HepG2 (cell line): Measurements from ENCODE around the gene TMEM131. TPM values are rescaled to one million over a fixed set of nuclear protein-coding genes. Genes with fewer than 3 reads are reported as not detected.

Experiments
- CEBPB ChIP-seq: IDR thresholded peaks from 2 replicates; pipeline ENCODE4 v1.6.1; 2011; ENCODE audit warnings: low read depth, low read length, improper control_type of control experiment, borderline replicate concordance
- JUND ChIP-seq: sonication (generic); formaldehyde crosslinking; IDR thresholded peaks from 2 replicates; pipeline ENCODE4 v1.8.0; 2022; ENCODE audit warnings: mild to moderate bottlenecking, missing genetic modification reagents
- MIXL1 ChIP-seq: IDR thresholded peaks from 2 replicates; pipeline ENCODE4 v1.6.1; 2016
- SOX6 ChIP-seq, 2 experiments: fragments of 450-650 bp in 1 of 2; sonication (generic) in 1 of 2; formaldehyde crosslinking in 1 of 2; IDR thresholded peaks; 2 replicates each; pipeline versions ENCODE4 v1.4.0 to v1.6.1; 2017 to 2020; ENCODE audit warnings: antibody characterized with exemption in 1 of 2, mild to moderate bottlenecking in 1 of 2, missing genetic modification reagents in 1 of 2
- ZKSCAN8 ChIP-seq: IDR thresholded peaks from 2 replicates; pipeline ENCODE4 v1.6.1; 2016; ENCODE audit warnings: borderline replicate concordance, missing genetic modification reagents, missing compliant biosample characterization
- ZMYM2 ChIP-seq: sonication (generic); formaldehyde crosslinking; IDR thresholded peaks from 2 replicates; pipeline ENCODE4 v1.8.0; 2022; ENCODE audit warnings: mild to moderate bottlenecking, missing genetic modification reagents
- ZNF75D ChIP-seq: sonication (generic); formaldehyde crosslinking; IDR thresholded peaks from 2 replicates; pipeline ENCODE4 v1.8.1; 2023; ENCODE audit warnings: missing genetic modification reagents, mild to moderate bottlenecking, borderline replicate concordance
- polyA plus RNA-seq, 8 experiments: library from polyadenylated mRNA; depleted of rRNA in 3 of 8; stranded (reverse) in 7 of 8; unstranded in 1 of 8; fragments of >200 nt; fragmentation: Illumina TruSeq in 4 of 8; extraction: Trizol in 4 of 8; gene quantifications; 2 replicates each; pipeline versions ENCODE4 v1.2.1 to v1.2.3, GENCODE V29; 2011 to 2016; ENCODE audit warnings: low read depth in 4 of 8, missing spikeins in 1 of 8, mixed read lengths in 1 of 8; ENCODE audit not compliant: insufficient read depth in 1 of 8
- total RNA-seq, 5 experiments: library from RNA; depleted of rRNA; stranded (reverse); fragments of >200 nt; fragmentation: Illumina TruSeq; extraction: Trizol; gene quantifications; 2 replicates each; pipeline ENCODE4 v1.2.3, GENCODE V29; 2016; ENCODE audit warnings: low read depth in 1 of 5
- TF ChIP-seq, protein P1 (sequence below): sonication (generic); formaldehyde crosslinking; IDR thresholded peaks from 2 replicates; pipeline ENCODE4 v1.4.0; 2020; ENCODE audit warnings: low read depth, missing genetic modification reagents
- TF ChIP-seq, protein P2 (sequence below): sonication (generic); formaldehyde crosslinking; IDR thresholded peaks from 2 replicates; pipeline ENCODE4 v1.5.0; 2020; ENCODE audit warnings: missing genetic modification reagents, mild to moderate bottlenecking, borderline replicate concordance

TMEM131 gene
- total and polyA plus RNA-seq, 2 of the 13 experiments (the other 11 are each of a cell fraction or from before 2014, with no cell fraction given) = 17.9 to 19.5 TPM

DNA sequence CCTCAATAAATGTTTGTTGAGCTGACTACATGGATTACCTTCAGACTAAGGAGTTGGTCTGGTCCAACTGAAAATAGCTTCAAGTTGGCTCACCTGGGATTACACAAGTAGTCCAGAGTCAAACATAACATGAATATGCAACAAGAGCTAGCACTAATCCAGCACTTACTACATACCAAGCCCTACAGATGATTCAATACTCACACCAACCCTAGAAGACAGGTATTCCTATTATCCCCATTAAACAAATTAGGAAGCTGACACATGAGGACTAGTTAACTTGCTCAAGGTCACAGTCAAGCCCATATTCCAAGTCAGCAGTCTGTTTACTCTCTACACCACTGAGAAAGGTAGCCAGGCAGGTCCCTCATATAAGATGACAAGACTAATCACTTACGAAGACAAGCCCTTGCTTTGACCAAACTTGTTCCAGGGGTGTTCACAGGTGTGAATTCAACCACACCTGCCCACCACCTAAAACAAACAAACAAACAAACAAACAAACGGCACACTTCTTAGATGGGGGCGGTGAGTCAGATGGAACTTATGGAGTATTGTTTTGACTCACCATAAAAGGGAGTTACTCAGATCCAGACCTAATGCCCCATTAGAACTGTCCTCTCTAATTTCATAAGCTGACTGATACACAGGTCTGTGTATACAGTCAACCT, 29.1 kb downstream of the TMEM131 start (continued):
- TF ChIP-seq CEBPB (peak; percentile 40; the same call in 1 of the 2 replicates), SOX6 (IDR thresholded peaks at IDR 0.05) (no peak), SOX6 (CRISPR knock-in tag; IDR thresholded peaks at IDR 0.05) (peak; percentile 19; the same call in 1 of the 2 replicates), MIXL1 (CRISPR knock-in tag) (no peak), JUND (CRISPR knock-in tag) (0 out of 2 replicates have a peak, but pooled peaks have one; percentile 14), ZNF75D (no peak), ZMYM2 (CRISPR knock-in tag) (no peak), ZKSCAN8 (CRISPR knock-in tag) (no peak)
- TF ChIP-seq, protein P1, sequence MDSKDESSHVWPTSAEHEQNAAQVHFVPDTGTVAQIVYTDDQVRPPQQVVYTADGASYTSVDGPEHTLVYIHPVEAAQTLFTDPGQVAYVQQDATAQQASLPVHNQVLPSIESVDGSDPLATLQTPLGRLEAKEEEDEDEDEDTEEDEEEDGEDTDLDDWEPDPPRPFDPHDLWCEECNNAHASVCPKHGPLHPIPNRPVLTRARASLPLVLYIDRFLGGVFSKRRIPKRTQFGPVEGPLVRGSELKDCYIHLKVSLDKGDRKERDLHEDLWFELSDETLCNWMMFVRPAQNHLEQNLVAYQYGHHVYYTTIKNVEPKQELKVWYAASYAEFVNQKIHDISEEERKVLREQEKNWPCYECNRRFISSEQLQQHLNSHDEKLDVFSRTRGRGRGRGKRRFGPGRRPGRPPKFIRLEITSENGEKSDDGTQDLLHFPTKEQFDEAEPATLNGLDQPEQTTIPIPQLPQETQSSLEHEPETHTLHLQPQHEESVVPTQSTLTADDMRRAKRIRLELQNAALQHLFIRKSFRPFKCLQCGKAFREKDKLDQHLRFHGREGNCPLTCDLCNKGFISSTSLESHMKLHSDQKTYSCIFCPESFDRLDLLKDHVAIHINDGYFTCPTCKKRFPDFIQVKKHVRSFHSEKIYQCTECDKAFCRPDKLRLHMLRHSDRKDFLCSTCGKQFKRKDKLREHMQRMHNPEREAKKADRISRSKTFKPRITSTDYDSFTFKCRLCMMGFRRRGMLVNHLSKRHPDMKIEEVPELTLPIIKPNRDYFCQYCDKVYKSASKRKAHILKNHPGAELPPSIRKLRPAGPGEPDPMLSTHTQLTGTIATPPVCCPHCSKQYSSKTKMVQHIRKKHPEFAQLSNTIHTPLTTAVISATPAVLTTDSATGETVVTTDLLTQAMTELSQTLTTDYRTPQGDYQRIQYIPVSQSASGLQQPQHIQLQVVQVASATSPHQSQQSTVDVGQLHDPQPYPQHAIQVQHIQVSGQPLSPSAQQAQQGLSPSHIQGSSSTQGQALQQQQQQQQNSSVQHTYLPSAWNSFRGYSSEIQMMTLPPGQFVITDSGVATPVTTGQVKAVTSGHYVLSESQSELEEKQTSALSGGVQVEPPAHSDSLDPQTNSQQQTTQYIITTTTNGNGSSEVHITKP (CRISPR knock-in tag) = peak; percentile 67; the same call in 1 of the 2 replicates
- TF ChIP-seq, protein P2, sequence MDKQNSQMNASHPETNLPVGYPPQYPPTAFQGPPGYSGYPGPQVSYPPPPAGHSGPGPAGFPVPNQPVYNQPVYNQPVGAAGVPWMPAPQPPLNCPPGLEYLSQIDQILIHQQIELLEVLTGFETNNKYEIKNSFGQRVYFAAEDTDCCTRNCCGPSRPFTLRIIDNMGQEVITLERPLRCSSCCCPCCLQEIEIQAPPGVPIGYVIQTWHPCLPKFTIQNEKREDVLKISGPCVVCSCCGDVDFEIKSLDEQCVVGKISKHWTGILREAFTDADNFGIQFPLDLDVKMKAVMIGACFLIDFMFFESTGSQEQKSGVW = no peak
